Left cardiac atrium (tissue), 4 donors: ENCODE results near the gene VEGFA. TPM values are rescaled to one million over a fixed set of nuclear protein-coding genes. Genes with fewer than 3 reads are reported as not detected.

Experiments used
- ATAC-seq, 2 donors: fragments of 200-7000 bp; cut with Tn5 transposase; one replicate each; pipeline ENCODE4 v1.9.1; 2020; ENCODE audit warnings: mild to moderate bottlenecking in 2 of 2, moderate library complexity in 2 of 2
- DNase-seq: peaks from one replicate; pipeline ENCODE4 v3.0.0-alpha.2; 2020
- intact Hi-C, 2 donors: fragments of 100-400 bp; cut with DNase I; formaldehyde crosslinking; loops; one replicate each; pipeline versions ENCODE4 v1.14.1 to v1.15.1; 2022 to 2023
- total RNA-seq, 2 donors: library from RNA; stranded (reverse); fragmentation: NEBNext Ultra II Directional; extraction: Animal tissue kit (Norgen Biotek cat#: 25700); gene quantifications; one replicate each; pipeline ENCODE4 v1.2.1, GENCODE V29; 2021
- donor health status: DM: no; HTN: yes; CAD: no.
- donor health status: DM: no; HTN: yes; CAD: no; lungs with severe emphysema.
- donor health status: DM: yes; HTN: yes; CAD: no.
- donor health status: Dilated cardiomyopathy.

VEGFA gene
- total RNA-seq, 2 donors from 2014 or later: 168 to 212 TPM

GRCh38 chr6:43824703-43825064 lies 54.7 kb downstream of the VEGFA start:
- intact Hi-C loops: no loop called here
- DNase-seq (no peak), ATAC-seq (no peak)

GRCh38 chr6:43825187-43826115 lies 55.4 kb downstream of the VEGFA start:
- intact Hi-C loops: no loop called here
- no peak for DNase-seq
- ATAC-seq: no peak

- DNase-seq (no peak), ATAC-seq (peak in 1 of 2 donors; percentile 38)
- intact Hi-C loops: no loop called here
Observed at GRCh38 chr6:43826730-43827129, 56.7 kb downstream of the VEGFA start.

- intact Hi-C loops: no loop called here
- DNase-seq (no peak), ATAC-seq (no peak)
Observed at GRCh38 chr6:43827898-43828297, 57.9 kb downstream of the VEGFA start.

- DNase-seq: no peak
- ATAC-seq: no peak
- intact Hi-C loops: no loop called here
Observed at GRCh38 chr6:43828711-43829110, 58.7 kb downstream of the VEGFA start.

- no peak for ATAC-seq
- DNase-seq: no peak
- intact Hi-C loops: no loop called here
Observed at GRCh38 chr6:43829470-43829869, 59.5 kb downstream of the VEGFA start.

- no peak for DNase-seq
- no peak for ATAC-seq
- intact Hi-C loops: no loop called here
Observed at GRCh38 chr6:43830775-43831174, 60.8 kb downstream of the VEGFA start.

- ATAC-seq (peak in 1 of 2 donors; percentile 70), DNase-seq (no peak)
- intact Hi-C loops: no loop called here
Observed at GRCh38 chr6:43831191-43831590, 61.2 kb downstream of the VEGFA start.

- ATAC-seq (peak in 1 of 2 donors; percentile 58), DNase-seq (no peak)
- intact Hi-C loops: no loop called here
Observed at GRCh38 chr6:43833223-43833995, 63.4 kb downstream of the VEGFA start.

- ATAC-seq (no peak), DNase-seq (no peak)
- intact Hi-C loops: no loop called here
Observed at GRCh38 chr6:43833996-43834390, 64.0 kb downstream of the VEGFA start.

GRCh38 chr6:43834528-43835155 lies 64.6 kb downstream of the VEGFA start:
- ATAC-seq: no peak
- intact Hi-C loops: no loop called here
- DNase-seq: no peak

- intact Hi-C loops: no loop called here
- DNase-seq (no peak), ATAC-seq (no peak)
Observed at GRCh38 chr6:43835872-43836419, 65.9 kb downstream of the VEGFA start.

Other genes starting within 250 kb of the VEGFA start
- 10 to 100 TPM; 13.3 to 19.9 TPM for gene XPO5, start 194.2 kb upstream of the VEGFA start, total RNA-seq
- gene POLH, start 194.0 kb upstream of the VEGFA start, total RNA-seq: 1 to 10 TPM; 7.0 to 8.1 TPM
- 10 to 100 TPM; 24.2 to 31.9 TPM for gene GTPBP2, start 140.9 kb upstream of the VEGFA start, total RNA-seq
- gene MAD2L1BP, start 134.4 kb upstream of the VEGFA start, total RNA-seq: 10 to 100 TPM; 21.4 to 32.3 TPM
- under 1 TPM; 0.21 to 0.24 TPM for gene RSPH9, start 125.2 kb upstream of the VEGFA start, total RNA-seq
- 10 to 100 TPM; 34.8 to 36.5 TPM for gene MRPS18A, start 82.4 kb upstream of the VEGFA start, total RNA-seq